ENCODE results near the gene CDH23.

GRCh38 chr10:71634531-71635164 lies 237.9 kb downstream of the CDH23 start:
- TF ChIP-seq, protein P1, sequence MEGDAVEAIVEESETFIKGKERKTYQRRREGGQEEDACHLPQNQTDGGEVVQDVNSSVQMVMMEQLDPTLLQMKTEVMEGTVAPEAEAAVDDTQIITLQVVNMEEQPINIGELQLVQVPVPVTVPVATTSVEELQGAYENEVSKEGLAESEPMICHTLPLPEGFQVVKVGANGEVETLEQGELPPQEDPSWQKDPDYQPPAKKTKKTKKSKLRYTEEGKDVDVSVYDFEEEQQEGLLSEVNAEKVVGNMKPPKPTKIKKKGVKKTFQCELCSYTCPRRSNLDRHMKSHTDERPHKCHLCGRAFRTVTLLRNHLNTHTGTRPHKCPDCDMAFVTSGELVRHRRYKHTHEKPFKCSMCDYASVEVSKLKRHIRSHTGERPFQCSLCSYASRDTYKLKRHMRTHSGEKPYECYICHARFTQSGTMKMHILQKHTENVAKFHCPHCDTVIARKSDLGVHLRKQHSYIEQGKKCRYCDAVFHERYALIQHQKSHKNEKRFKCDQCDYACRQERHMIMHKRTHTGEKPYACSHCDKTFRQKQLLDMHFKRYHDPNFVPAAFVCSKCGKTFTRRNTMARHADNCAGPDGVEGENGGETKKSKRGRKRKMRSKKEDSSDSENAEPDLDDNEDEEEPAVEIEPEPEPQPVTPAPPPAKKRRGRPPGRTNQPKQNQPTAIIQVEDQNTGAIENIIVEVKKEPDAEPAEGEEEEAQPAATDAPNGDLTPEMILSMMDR (IDR thresholded peaks at IDR 0.05) = no peak
- no peak for TF ChIP-seq POLR2A (IDR thresholded peaks at IDR 0.05)

Data from adrenal gland (tissue), 5 donors.